ENCODE results near the gene FGF3. TPM values are rescaled to one million over a fixed set of nuclear protein-coding genes. Genes with fewer than 3 reads are reported as not detected.

The FGF3 gene
- total and polyA plus RNA-seq, 4 experiments from 2014 or later = not detected

GRCh38 chr11:69814902-69815301 is 4.3 kb downstream of the FGF3 start:
- Histone ChIP-seq H3K36me3 (ENCODE audit: insufficient read depth, low read length) (no peaks in the 10 kb centered on the region), H3K27me3 (ENCODE audit: insufficient read depth, low read length) (peaks cover 7% of the 10 kb centered on the region), H3K4me3 (ENCODE audit: low read length in 2 of 2) (no peak overlapping the region), H3K9me3 (ENCODE audit: control insufficient read depth in 1 of 2, low read length in 2 of 2) (no peaks in the 10 kb centered on the region), H3K27ac (ENCODE audit: low read depth, low read length) (no peak overlapping the region), H3K4me1 (ENCODE audit: insufficient read depth, low read length) (no peaks in the 10 kb centered on the region)
- intact Hi-C loops (cut with micrococcal nuclease) = no loop called here
- peaks cover 9 to 15% of the 10 kb centered on the region in 2 donors for H3K27me3 Mint-ChIP-seq
- no peak for DNase-seq
- no peak overlapping the region for H3K27ac Mint-ChIP-seq
- H3K4me3 Mint-ChIP-seq = no peak overlapping the region
- peaks cover 0 to 2% (median 0%) of the 10 kb centered on the region in 8 donors for H3K9me3 Mint-ChIP-seq
- POLR2A ChIA-PET (ENCODE audit: partially characterized antibody) = no interaction called here
- peaks cover 0 to 6% (median under 1%) of the 10 kb centered on the region in 4 donors for H3K4me1 Mint-ChIP-seq
- H3K36me3 Mint-ChIP-seq = no peaks in the 10 kb centered on the region
- CTCF ChIA-PET (ENCODE audit: partially characterized antibody) = no interaction called here

GRCh38 chr11:69814411-69814810 is 4.8 kb downstream of the FGF3 start:
- CTCF ChIA-PET (ENCODE audit: partially characterized antibody) = no interaction called here

GRCh38 chr11:69813839-69814238 is 5.4 kb downstream of the FGF3 start:
- H3K27ac ChIP-seq (ENCODE audit: low read depth, low read length) = no peak overlapping the region
- Mint-ChIP-seq H3K4me3 (no peak overlapping the region), H3K36me3 (no peaks in the 10 kb centered on the region), H3K27ac (no peak overlapping the region), H3K27me3 (peaks cover 10 to 15% of the 10 kb centered on the region in 2 donors), H3K9me3 (peaks cover 0 to 2% (median 0%) of the 10 kb centered on the region in 8 donors), H3K4me1 (peaks cover 0 to 6% (median 1%) of the 10 kb centered on the region in 4 donors)
- DNase-seq = no peak
- H3K27me3 ChIP-seq (ENCODE audit: insufficient read depth, low read length) = peaks cover 7% of the 10 kb centered on the region
- intact Hi-C loops (cut with micrococcal nuclease) = no loop called here
- no peaks in the 10 kb centered on the region for H3K36me3 ChIP-seq (ENCODE audit: insufficient read depth, low read length)
- H3K4me3 ChIP-seq (ENCODE audit: low read length in 2 of 2) = no peak overlapping the region
- no peaks in the 10 kb centered on the region for H3K9me3 ChIP-seq (ENCODE audit: control insufficient read depth in 1 of 2, low read length in 2 of 2)
- ChIA-PET POLR2A (ENCODE audit: partially characterized antibody) (no interaction called here), CTCF (ENCODE audit: partially characterized antibody) (no interaction called here)
- no peaks in the 10 kb centered on the region for H3K4me1 ChIP-seq (ENCODE audit: insufficient read depth, low read length)

More at GRCh38 chr11:69814411-69814810, 4.8 kb downstream of the FGF3 start:
- H3K27ac Mint-ChIP-seq = no peak overlapping the region
- Histone ChIP-seq H3K9me3 (ENCODE audit: control insufficient read depth in 1 of 2, low read length in 2 of 2) (no peaks in the 10 kb centered on the region), H3K4me3 (ENCODE audit: low read length in 2 of 2) (no peak overlapping the region), H3K36me3 (ENCODE audit: insufficient read depth, low read length) (no peaks in the 10 kb centered on the region), H3K27me3 (ENCODE audit: insufficient read depth, low read length) (peaks cover 7% of the 10 kb centered on the region), H3K27ac (ENCODE audit: low read depth, low read length) (no peak overlapping the region), H3K4me1 (ENCODE audit: insufficient read depth, low read length) (no peaks in the 10 kb centered on the region)
- H3K36me3 Mint-ChIP-seq = no peaks in the 10 kb centered on the region
- H3K9me3 Mint-ChIP-seq = peaks cover 0 to 2% (median 0%) of the 10 kb centered on the region in 8 donors
- H3K27me3 Mint-ChIP-seq = peaks cover 10 to 16% of the 10 kb centered on the region in 2 donors
- H3K4me1 Mint-ChIP-seq = peaks cover 0 to 6% (median 1%) of the 10 kb centered on the region in 4 donors
- DNase-seq = no peak
- POLR2A ChIA-PET (ENCODE audit: partially characterized antibody) = no interaction called here
- H3K4me3 Mint-ChIP-seq = no peak overlapping the region
- intact Hi-C loops (cut with micrococcal nuclease) = no loop called here

- H3K27ac Mint-ChIP-seq = no peak overlapping the region
- no peak overlapping the region for H3K27ac ChIP-seq (ENCODE audit: low read depth, low read length)
- ChIA-PET CTCF (ENCODE audit: partially characterized antibody) (interaction anchor here (0.6 kb wide), 1 partner anchor 20 kb away, joined by 3 read pairs; no protein-coding TSS in a partner anchor), POLR2A (ENCODE audit: partially characterized antibody) (no interaction called here)
- no peak for DNase-seq
- peaks cover 7% of the 10 kb centered on the region for H3K27me3 ChIP-seq (ENCODE audit: insufficient read depth, low read length)
- H3K4me1 Mint-ChIP-seq = peaks cover 0 to 6% (median 1%) of the 10 kb centered on the region in 4 donors
- intact Hi-C loops (cut with micrococcal nuclease) = no loop called here
- H3K4me1 ChIP-seq (ENCODE audit: insufficient read depth, low read length) = no peaks in the 10 kb centered on the region
- no peaks in the 10 kb centered on the region for H3K36me3 ChIP-seq (ENCODE audit: insufficient read depth, low read length)
- no peak overlapping the region for H3K4me3 Mint-ChIP-seq
- H3K9me3 Mint-ChIP-seq = peaks cover 0 to 2% (median 0%) of the 10 kb centered on the region in 8 donors
- no peaks in the 10 kb centered on the region for H3K36me3 Mint-ChIP-seq
- no peak overlapping the region for H3K4me3 ChIP-seq (ENCODE audit: low read length in 2 of 2)
- peaks cover 10 to 18% of the 10 kb centered on the region in 2 donors for H3K27me3 Mint-ChIP-seq
- H3K9me3 ChIP-seq (ENCODE audit: control insufficient read depth in 1 of 2, low read length in 2 of 2) = no peaks in the 10 kb centered on the region
Measured at GRCh38 chr11:69812946-69813345, 6.3 kb downstream of the FGF3 start.

- ChIA-PET POLR2A (ENCODE audit: partially characterized antibody) (no interaction called here), CTCF (ENCODE audit: partially characterized antibody) (no interaction called here)
- peaks cover 0 to 6% (median 1%) of the 10 kb centered on the region in 4 donors for H3K4me1 Mint-ChIP-seq
- no peak overlapping the region for H3K27ac Mint-ChIP-seq
- Histone ChIP-seq H3K36me3 (ENCODE audit: insufficient read depth, low read length) (no peaks in the 10 kb centered on the region), H3K4me3 (ENCODE audit: low read length in 2 of 2) (no peak overlapping the region), H3K27me3 (ENCODE audit: insufficient read depth, low read length) (peaks cover 7% of the 10 kb centered on the region), H3K9me3 (ENCODE audit: control insufficient read depth in 1 of 2, low read length in 2 of 2) (no peaks in the 10 kb centered on the region), H3K27ac (ENCODE audit: low read depth, low read length) (no peak overlapping the region), H3K4me1 (ENCODE audit: insufficient read depth, low read length) (no peaks in the 10 kb centered on the region)
- peaks cover 10 to 19% of the 10 kb centered on the region in 2 donors for H3K27me3 Mint-ChIP-seq
- H3K4me3 Mint-ChIP-seq = no peak overlapping the region
- no peak for DNase-seq
- peaks cover 0 to 2% (median 0%) of the 10 kb centered on the region in 8 donors for H3K9me3 Mint-ChIP-seq
- no peaks in the 10 kb centered on the region for H3K36me3 Mint-ChIP-seq
- intact Hi-C loops (cut with micrococcal nuclease) = no loop called here
Measured at GRCh38 chr11:69812256-69812655, 7.0 kb downstream of the FGF3 start.

- Histone ChIP-seq H3K27me3 (ENCODE audit: insufficient read depth, low read length) (no peaks in the 10 kb centered on the region), H3K9me3 (ENCODE audit: control insufficient read depth in 1 of 2, low read length in 2 of 2) (no peaks in the 10 kb centered on the region), H3K4me1 (ENCODE audit: insufficient read depth, low read length) (no peaks in the 10 kb centered on the region), H3K4me3 (ENCODE audit: low read length in 2 of 2) (no peak overlapping the region), H3K27ac (ENCODE audit: low read depth, low read length) (no peak overlapping the region), H3K36me3 (ENCODE audit: insufficient read depth, low read length) (no peaks in the 10 kb centered on the region)
- H3K36me3 Mint-ChIP-seq = no peaks in the 10 kb centered on the region
- H3K27ac Mint-ChIP-seq = no peak overlapping the region
- intact Hi-C loops (cut with micrococcal nuclease) = no loop called here
- CTCF ChIA-PET (ENCODE audit: partially characterized antibody) = no interaction called here
- H3K9me3 Mint-ChIP-seq = peaks cover 0 to 2% (median 0%) of the 10 kb centered on the region in 8 donors
- H3K4me1 Mint-ChIP-seq = peaks cover 0 to 3% (median 0%) of the 10 kb centered on the region in 4 donors
- POLR2A ChIA-PET (ENCODE audit: partially characterized antibody) = no interaction called here
- no peak for DNase-seq
- H3K4me3 Mint-ChIP-seq = no peak overlapping the region
- H3K27me3 Mint-ChIP-seq = peaks cover 10 to 19% of the 10 kb centered on the region in 2 donors
Measured at GRCh38 chr11:69811431-69811830, 7.8 kb downstream of the FGF3 start.

- POLR2A ChIA-PET (ENCODE audit: partially characterized antibody) = no interaction called here
- Histone ChIP-seq H3K27me3 (ENCODE audit: insufficient read depth, low read length) (no peaks in the 10 kb centered on the region), H3K4me3 (ENCODE audit: low read length in 2 of 2) (no peak overlapping the region), H3K27ac (ENCODE audit: low read depth, low read length) (no peak overlapping the region), H3K4me1 (ENCODE audit: insufficient read depth, low read length) (no peaks in the 10 kb centered on the region), H3K36me3 (ENCODE audit: insufficient read depth, low read length) (no peaks in the 10 kb centered on the region), H3K9me3 (ENCODE audit: control insufficient read depth in 1 of 2, low read length in 2 of 2) (no peaks in the 10 kb centered on the region)
- intact Hi-C loops (cut with micrococcal nuclease) = no loop called here
- H3K4me3 Mint-ChIP-seq = no peak overlapping the region
- CTCF ChIA-PET (ENCODE audit: partially characterized antibody) = no interaction called here
- H3K36me3 Mint-ChIP-seq = no peaks in the 10 kb centered on the region
- no peak overlapping the region for H3K27ac Mint-ChIP-seq
- H3K27me3 Mint-ChIP-seq = peaks cover 12 to 13% of the 10 kb centered on the region in 2 donors
- no peak for DNase-seq
- peaks cover 0 to 3% (median 0%) of the 10 kb centered on the region in 4 donors for H3K4me1 Mint-ChIP-seq
- peaks cover 0 to 2% (median 0%) of the 10 kb centered on the region in 8 donors for H3K9me3 Mint-ChIP-seq
Measured at GRCh38 chr11:69810289-69811118, 8.7 kb downstream of the FGF3 start.

Data from CD4-positive, alpha-beta memory T cell (primary cell).